HEK293 (cell line): ENCODE results near the gene FGFR3.

Experiments used
- ATF2 ChIP-seq: fragments of 450-650 bp; formaldehyde crosslinking; IDR thresholded peaks from 2 replicates; pipeline ENCODE4 v1.5.1; 2016; ENCODE audit warnings: missing biosample characterization, missing genetic modification characterization, low read depth
- CTCF ChIP-seq: fragments of 450-650 bp; formaldehyde crosslinking; IDR thresholded peaks from 2 replicates; pipeline ENCODE4 v1.5.1; 2016; ENCODE audit warnings: missing biosample characterization, missing genetic modification characterization
- GLI4 ChIP-seq: fragments of 450-650 bp; formaldehyde crosslinking; IDR thresholded peaks from 2 replicates; pipeline ENCODE4 v1.5.1; 2016; ENCODE audit warnings: missing biosample characterization, missing genetic modification characterization
- SETDB1 ChIP-seq: IDR thresholded peaks from one replicate; pipeline ENCODE4 v1.6.1; 2017; ENCODE audit warnings: mild to moderate bottlenecking, low read length, moderate library complexity, mixed read lengths; ENCODE audit not compliant: insufficient read length
- SP2 ChIP-seq: fragments of 450-650 bp; formaldehyde crosslinking; IDR thresholded peaks from 2 replicates; pipeline ENCODE4 v1.5.1; 2016; ENCODE audit warnings: missing biosample characterization, missing genetic modification characterization
- ZBTB10 ChIP-seq: fragments of 450-650 bp; formaldehyde crosslinking; IDR thresholded peaks from 2 replicates; pipeline ENCODE4 v1.5.1; 2016; ENCODE audit warnings: missing biosample characterization, missing genetic modification characterization
- ZNF274 ChIP-seq, 2 experiments: fragments of 200-500 bp in 1 of 2; fragments of 450-650 bp in 1 of 2; sonication (Bioruptor generic) in 1 of 2; formaldehyde crosslinking in 1 of 2; IDR thresholded peaks; 2 replicates each; pipeline versions ENCODE4 v1.5.1 to v1.6.1; 2014 to 2016; ENCODE audit warnings: borderline replicate concordance in 1 of 2, inconsistent platforms in 1 of 2, low read length in 1 of 2, missing biosample characterization in 1 of 2, missing genetic modification characterization in 1 of 2
- ZNF398 ChIP-seq: fragments of 450-650 bp; formaldehyde crosslinking; IDR thresholded peaks from 2 replicates; pipeline ENCODE4 v1.5.1; 2017; ENCODE audit warnings: missing biosample characterization, missing genetic modification characterization
- ZNF561 ChIP-seq: fragments of 450-650 bp; IDR thresholded peaks from 2 replicates; pipeline ENCODE4 v1.5.1; 2018; ENCODE audit warnings: missing biosample characterization, missing genetic modification characterization, borderline replicate concordance

- TF ChIP-seq CTCF (tag by site-specific recombination): no peak
- no peak for TF ChIP-seq ZBTB10 (tag by site-specific recombination)
- no peak for TF ChIP-seq GLI4 (tag by site-specific recombination)
- TF ChIP-seq ATF2 (tag by site-specific recombination): no peak
- no peak for TF ChIP-seq ZNF274 (IDR thresholded peaks at IDR 0.05; ENCODE audit: low read length)
- no peak for TF ChIP-seq ZNF274 (tag by site-specific recombination; IDR thresholded peaks at IDR 0.05; ENCODE audit: borderline replicate concordance)
- TF ChIP-seq ZNF398 (tag by site-specific recombination): no peak
- TF ChIP-seq ZNF561 (tag by site-specific recombination): no peak
- TF ChIP-seq SETDB1: no peak
- TF ChIP-seq SP2 (tag by site-specific recombination): no peak
Observed at GRCh38 chr4:1843852-1844251, 50.8 kb downstream of the FGFR3 start.
